Activated CD8-positive, alpha-beta memory T cell treated with anti-CD3 and anti-CD28 coated beads for 1 hour (primary cell): ENCODE results near the gene PHACTR1.
"Not testable (repeated sequence)": the region's sequence is repeated elsewhere in the genome, so short reads cannot be mapped to it uniquely, and the experiment has no call there.

Source experiments
- DNase-seq, 2 donors: peaks; one replicate each; pipeline ENCODE4 v3.0.0-alpha.2; 2020; ENCODE audit warnings: low read depth in 1 of 2; ENCODE audit errors: extremely low read depth in 1 of 2

Gene PHACTR1

DNA sequence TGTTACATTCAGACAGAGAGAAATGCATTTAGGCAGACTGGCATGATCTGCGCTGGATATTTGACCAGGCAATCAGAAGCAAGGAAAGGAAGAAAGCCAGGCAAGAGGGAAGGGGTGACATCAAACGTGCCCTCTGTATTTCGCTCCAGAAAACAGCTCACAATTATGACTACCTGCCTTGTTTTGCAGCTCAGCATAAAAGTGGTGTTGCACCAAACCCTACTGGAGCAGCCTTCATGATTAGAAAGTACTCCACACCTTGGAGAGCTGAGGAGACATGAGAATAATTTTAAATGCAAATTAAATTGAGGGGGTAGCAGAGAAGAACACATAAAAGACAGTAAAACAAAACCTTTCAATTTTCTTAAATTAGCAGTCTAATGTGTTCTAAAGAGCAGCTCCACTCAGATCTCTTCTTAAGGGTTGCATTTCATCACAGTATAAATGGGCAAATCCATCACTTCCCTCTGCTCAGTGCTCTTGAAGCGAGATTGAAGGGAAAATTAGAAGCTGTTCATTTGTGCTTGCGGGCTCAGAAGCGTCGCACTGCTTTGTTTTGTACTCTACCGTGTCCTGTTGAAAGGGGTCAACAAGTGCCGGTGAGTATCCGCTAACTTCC, at the start of gene PHACTR1:
PHACTR1 (plus strand) TSS at position 470 of the 619 bp plus-strand sequence.
- no peak for DNase-seq

GRCh38 chr6:12666886-12667285, 49.7 kb upstream of the PHACTR1 start:
- DNase-seq, result no peak

DNA sequence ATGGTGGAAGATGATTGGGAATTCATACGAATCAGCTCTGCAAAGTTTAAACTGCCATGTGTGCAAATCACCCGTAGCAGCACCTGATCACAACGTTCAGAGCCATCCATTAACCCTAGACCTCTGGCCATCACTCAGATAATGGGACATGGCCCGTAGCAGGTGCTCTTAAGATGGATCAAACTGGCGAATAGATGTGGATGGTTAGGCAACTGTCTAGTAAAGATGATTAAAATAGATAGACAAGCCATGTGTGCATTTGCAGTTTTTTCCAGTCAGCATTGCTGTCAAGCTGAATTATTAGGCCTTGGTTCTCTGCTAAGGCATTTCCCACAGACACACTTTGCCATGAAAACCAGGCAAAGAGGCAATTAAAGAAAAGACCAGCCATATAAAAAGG, 40.6 kb upstream of the PHACTR1 start:
- no peak for DNase-seq

DNA sequence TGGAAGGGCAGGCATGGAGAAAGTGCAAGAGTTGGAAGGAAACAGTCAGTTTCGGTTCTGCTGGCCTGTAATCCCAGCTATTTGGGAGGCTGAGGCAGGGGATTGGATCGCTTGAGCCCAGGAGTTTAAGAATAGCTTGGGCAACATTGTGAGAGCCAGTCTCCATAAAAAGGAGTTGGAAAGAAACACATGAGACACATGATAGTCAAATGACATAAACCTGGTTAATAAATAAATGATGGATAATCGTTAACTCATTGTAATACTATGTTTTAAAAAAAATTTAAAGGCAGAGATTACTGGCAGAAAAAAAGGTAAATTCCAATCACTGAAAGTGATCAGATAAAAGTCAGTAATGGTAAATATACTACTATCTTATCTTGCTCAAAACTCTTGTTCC, 37.2 kb upstream of the PHACTR1 start:
- no peak for DNase-seq

DNA sequence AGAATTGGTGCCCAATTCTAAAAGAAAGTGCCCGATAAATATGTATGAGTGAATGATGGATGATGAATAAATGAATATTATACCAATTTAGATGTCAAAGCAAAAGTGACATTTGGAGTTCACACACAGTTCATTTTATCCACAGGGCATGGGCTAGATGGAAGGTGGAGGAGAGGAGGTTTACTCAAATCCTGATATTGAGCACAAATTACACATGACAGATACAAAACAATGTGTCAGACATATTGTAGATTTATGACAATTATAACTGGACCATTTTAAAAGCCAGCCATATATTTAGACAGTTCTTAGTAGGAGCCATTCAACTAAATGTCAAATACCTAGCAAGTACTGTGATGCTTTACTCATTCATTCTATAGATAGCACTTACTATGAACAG, 23.4 kb upstream of the PHACTR1 start:
- no peak for DNase-seq

- no peak for DNase-seq
Observed at GRCh38 chr6:12698298-12698697, 18.3 kb upstream of the PHACTR1 start.

DNA sequence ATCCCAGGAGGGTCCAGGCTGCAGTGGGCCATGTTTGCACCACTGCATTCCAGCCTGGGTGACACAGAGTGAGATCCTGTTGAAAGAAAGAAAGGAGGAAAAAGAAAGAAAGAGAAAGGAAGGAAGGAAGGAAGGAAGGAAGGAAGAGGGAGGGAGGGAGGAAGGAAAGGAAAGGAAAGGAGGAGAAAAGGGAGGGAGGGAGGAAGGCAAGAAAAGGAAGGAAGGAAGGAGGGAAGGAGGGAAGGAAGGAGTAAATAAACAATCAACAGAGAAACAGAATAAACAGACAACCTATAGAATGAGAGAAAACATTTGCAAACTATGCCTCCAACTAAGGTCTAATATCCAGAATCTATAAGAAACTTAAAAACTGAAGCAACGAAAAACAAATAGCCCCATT, 11.6 kb upstream of the PHACTR1 start:
- DNase-seq, result no peak

DNA sequence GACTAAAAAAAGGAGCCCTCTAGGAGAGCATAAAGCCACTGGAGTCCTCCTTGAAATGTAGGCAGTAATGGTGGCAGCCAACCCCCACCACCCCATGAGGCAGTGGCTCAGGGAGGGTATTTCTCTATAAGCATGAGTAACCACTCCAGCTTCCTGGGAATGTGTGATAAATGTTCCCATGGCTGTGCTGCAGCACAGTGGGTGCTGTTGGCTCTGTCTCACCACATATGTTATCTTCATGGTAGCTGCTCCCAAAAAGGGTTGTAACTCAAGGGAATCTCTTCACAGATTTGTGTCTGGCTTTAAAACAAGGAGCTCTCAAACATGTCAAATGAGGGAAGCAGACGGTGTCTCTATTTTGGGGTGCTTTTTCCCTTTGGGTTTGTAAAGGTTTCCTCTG, 7.5 kb upstream of the PHACTR1 start:
- no peak for DNase-seq

GRCh38 chr6:12709556-12710232, 6.9 kb upstream of the PHACTR1 start:
- no peak for DNase-seq

- DNase-seq, result no peak
Observed at GRCh38 chr6:12710921-12711320, 5.6 kb upstream of the PHACTR1 start.

DNA sequence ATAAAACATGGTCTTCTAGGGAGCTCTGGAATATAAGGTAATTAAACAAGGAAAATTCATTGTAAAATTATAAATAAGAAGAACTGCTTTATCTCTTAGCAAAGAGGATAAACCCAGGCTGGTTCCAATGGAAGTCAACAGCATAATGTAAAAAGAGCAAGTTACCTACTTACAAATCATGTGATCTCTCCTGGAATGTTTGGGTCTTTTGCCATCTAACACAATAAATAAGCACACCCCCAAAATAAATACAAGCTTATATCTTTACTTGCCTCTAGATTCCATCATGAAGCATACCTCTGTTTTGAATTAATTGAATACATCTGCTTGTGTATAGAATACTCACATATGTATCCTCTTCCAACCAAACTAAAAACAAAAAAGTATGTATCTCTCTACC, 2.5 kb upstream of the PHACTR1 start:
- no peak for DNase-seq

- no peak for DNase-seq
Observed at GRCh38 chr6:12715437-12715836, 1.1 kb upstream of the PHACTR1 start.

GRCh38 chr6:12717356-12717755, 789 bp downstream of the PHACTR1 start:
- DNase-seq, result no peak

- DNase-seq, result no peak
Observed at GRCh38 chr6:12718015-12718414, 1.4 kb downstream of the PHACTR1 start.

GRCh38 chr6:12719017-12719416, 2.5 kb downstream of the PHACTR1 start:
- DNase-seq, result no peak

- no peak for DNase-seq
Observed at GRCh38 chr6:12720310-12720709, 3.7 kb downstream of the PHACTR1 start.

DNA sequence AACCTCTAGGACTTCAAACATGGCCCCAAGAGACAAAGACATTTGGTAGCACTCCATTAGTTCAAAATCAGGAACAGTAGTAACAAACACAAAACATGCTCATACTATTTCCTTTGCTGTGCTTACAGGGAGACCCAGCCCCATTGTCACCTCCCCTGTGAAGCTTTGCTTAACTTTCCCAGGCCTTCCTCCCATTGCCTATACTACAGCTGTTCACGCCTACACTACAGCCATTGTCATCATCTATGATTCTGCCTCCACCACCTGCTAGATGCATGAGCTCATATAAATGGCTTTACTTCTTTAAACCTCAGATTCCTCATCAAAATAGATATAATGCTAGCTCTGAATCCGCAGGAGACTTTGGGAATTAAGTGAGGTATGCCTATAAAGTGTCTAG, 8.7 kb downstream of the PHACTR1 start:
- no peak for DNase-seq

DNA sequence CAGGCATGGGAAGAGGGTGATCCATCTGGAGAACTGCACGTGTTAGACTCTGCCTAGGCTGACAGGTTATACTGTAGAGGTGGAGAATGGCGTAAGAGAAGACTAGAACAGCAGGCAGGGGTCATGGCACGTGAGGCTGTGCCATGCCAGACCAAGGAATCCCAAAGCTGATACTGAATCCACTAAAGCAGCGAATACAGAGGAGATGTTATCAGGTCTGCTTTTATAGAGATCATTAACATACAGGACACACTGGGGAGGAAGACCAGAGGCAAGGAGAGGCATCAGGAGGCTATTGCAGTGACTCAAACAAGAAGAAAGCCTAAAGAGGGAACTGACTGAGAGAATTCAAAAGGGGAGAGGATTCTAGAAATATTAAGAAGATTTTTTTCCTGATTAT, 12.9 kb downstream of the PHACTR1 start:
- no peak for DNase-seq

DNA sequence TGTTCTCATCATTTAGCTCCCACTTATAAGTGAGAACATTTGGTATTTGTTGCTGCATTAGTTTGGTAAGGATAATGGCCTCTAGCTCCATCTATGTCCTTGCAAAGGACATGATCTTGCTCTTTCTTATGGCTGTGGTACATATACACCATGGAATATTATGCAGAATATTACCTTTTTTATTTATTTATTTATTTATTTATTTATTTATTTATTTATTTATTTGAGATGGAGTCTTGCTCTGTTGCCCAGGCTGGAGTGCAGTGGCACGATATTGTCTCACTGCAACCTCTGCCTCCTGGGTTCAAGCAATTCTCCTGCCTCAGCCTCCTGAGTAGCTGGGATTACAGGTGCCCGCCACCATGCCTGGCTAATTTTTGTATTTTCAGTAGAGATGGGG, 14.2 kb downstream of the PHACTR1 start:
- DNase-seq, result not testable (repeated sequence)

DNA sequence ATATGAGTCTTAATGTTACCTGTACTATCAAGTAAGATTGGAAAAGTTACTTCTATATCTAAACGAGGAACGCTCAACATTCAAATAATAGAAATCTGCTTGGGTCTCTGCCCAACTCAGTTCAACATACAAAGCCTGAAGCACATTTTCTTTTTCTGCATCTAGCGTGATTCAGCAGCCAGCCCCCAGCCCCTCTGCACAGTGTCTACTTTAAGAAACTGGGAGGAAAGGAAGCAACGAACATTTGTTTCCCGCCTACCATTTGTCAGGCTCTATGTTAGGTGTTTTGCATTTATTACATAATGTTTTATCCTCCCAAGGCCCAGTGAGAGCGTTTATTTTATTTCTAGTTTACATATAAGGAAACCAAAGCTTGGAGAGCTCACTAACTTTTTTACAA, 17.3 kb downstream of the PHACTR1 start:
- no peak for DNase-seq

DNA sequence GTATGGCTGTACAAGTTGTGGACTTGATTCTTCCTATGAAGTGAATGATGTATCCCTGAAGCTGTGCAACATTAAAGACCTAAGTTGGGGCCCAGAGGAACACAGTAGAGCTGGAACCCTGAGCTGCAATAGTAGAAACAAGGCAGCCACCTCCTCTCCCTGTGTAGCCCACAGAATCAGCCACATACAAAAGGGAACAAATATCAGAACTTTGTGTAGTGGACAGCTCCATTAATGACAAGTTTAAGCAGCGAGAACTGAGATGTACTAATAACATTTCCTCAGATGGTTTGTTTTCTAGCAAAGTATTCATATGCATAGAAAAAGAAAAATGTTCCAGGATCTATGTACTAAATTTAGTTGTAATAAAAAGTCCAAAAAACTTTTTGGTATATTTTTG, 19.2 kb downstream of the PHACTR1 start:
- no peak for DNase-seq

DNA sequence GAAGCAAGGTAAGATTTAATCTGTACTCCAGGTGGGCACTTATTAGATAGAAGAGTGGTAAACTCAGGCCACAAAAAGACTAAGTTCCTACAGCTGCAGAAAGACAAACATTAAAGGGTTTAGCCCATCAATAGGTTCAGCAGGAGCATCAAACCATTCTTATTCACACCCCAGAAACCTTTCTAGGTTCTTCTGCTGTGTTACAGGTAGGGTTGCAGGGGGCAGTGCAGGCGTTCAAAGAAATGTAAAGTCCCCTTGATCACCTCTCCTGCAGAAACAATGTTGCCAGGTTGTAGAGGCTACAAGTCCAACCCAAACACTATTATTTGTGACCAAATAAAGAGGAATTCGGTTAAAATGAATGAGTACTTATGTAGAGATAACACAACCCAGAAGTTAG, 31.8 kb downstream of the PHACTR1 start:
- no peak for DNase-seq
